ENCODE results near the gene GRID1. TPM values are rescaled to one million over a fixed set of nuclear protein-coding genes. Genes with fewer than 3 reads are reported as not detected.

Gene GRID1
- total RNA-seq, 1 experiment from 2014 or later = 0.37 TPM

- POLR2A ChIA-PET = no interaction called here
- CTCF ChIA-PET = interaction anchor here (0.7 kb wide), 1 partner anchor 75 kb away, joined by 3 read pairs; no protein-coding TSS in a partner anchor
- TF ChIP-seq ELF4 (CRISPR knock-in tag; IDR thresholded peaks at IDR 0.05; ENCODE audit: low read depth) (no peak), NR1H2 (CRISPR knock-in tag; IDR thresholded peaks at IDR 0.05) (no peak)
These were observed 295.4 kb downstream of the GRID1 start for GRCh38 chr10:86071145-86071544.

GRCh38 chr10:86070278-86070677 is 296.3 kb downstream of the GRID1 start:
- Mint-ChIP-seq H3K27me3 (ENCODE audit: low read depth) (no peaks in the 10 kb centered on the region), H3K27ac (no peak overlapping the region), H3K4me3 (no peak overlapping the region), H3K4me1 (no peaks in the 10 kb centered on the region), H3K36me3 (no peaks in the 10 kb centered on the region), H3K9me3 (no peaks in the 10 kb centered on the region)
- ChIA-PET POLR2A (no interaction called here), CTCF (interaction anchor here (1.0 kb wide), 1 partner anchor 75 kb away, joined by 3 read pairs; no protein-coding TSS in a partner anchor)
- no peak for DNase-seq (ENCODE audit: low spot score)
- ATAC-seq = no peak
- TF ChIP-seq, protein P1, sequence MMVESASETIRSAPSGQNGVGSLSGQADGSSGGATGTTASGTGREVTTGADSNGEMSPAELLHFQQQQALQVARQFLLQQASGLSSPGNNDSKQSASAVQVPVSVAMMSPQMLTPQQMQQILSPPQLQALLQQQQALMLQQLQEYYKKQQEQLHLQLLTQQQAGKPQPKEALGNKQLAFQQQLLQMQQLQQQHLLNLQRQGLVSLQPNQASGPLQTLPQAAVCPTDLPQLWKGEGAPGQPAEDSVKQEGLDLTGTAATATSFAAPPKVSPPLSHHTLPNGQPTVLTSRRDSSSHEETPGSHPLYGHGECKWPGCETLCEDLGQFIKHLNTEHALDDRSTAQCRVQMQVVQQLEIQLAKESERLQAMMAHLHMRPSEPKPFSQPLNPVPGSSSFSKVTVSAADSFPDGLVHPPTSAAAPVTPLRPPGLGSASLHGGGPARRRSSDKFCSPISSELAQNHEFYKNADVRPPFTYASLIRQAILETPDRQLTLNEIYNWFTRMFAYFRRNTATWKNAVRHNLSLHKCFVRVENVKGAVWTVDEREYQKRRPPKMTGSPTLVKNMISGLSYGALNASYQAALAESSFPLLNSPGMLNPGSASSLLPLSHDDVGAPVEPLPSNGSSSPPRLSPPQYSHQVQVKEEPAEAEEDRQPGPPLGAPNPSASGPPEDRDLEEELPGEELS (CRISPR knock-in tag; IDR thresholded peaks at IDR 0.05) = no peak
- no peak for TF ChIP-seq ETV6 (CRISPR knock-in tag; IDR thresholded peaks at IDR 0.05)

More at GRCh38 chr10:86071145-86071544, 295.4 kb downstream of the GRID1 start:
- DNase-seq (ENCODE audit: low spot score) (no peak), ATAC-seq (no peak)
- H3K9me3 Mint-ChIP-seq = peaks cover 1% of the 10 kb centered on the region
- no peaks in the 10 kb centered on the region for H3K27me3 Mint-ChIP-seq (ENCODE audit: low read depth)
- no peak overlapping the region for H3K4me3 Mint-ChIP-seq
- H3K4me1 Mint-ChIP-seq = no peaks in the 10 kb centered on the region
- H3K27ac Mint-ChIP-seq = no peak overlapping the region
- H3K36me3 Mint-ChIP-seq = no peaks in the 10 kb centered on the region

- CTCF ChIA-PET = interaction anchor here (1.0 kb wide), 1 partner anchor 10 kb away, joined by 3 read pairs; no protein-coding TSS in a partner anchor
- POLR2A ChIA-PET = no interaction called here
- H3K4me1 Mint-ChIP-seq = no peaks in the 10 kb centered on the region
- H3K4me3 Mint-ChIP-seq = no peak overlapping the region
- H3K9me3 Mint-ChIP-seq = no peaks in the 10 kb centered on the region
- no peaks in the 10 kb centered on the region for H3K36me3 Mint-ChIP-seq
- ATAC-seq (no peak), DNase-seq (ENCODE audit: low spot score) (no peak)
- no peaks in the 10 kb centered on the region for H3K27me3 Mint-ChIP-seq (ENCODE audit: low read depth)
- TF ChIP-seq ZNF425 (CRISPR knock-in tag; conservative IDR thresholded peaks at IDR 0.05) (no peak), ZNF138 (CRISPR knock-in tag; conservative IDR thresholded peaks at IDR 0.05) (no peak), IRF2 (CRISPR knock-in tag; IDR thresholded peaks at IDR 0.05; ENCODE audit: borderline replicate concordance, low read depth) (no peak), EMX1 (CRISPR knock-in tag; IDR thresholded peaks at IDR 0.05) (no peak), ZMAT4 (CRISPR knock-in tag; IDR thresholded peaks at IDR 0.05) (no peak), RELA (CRISPR knock-in tag; IDR thresholded peaks at IDR 0.05; ENCODE audit: borderline replicate concordance) (no peak), CREM (CRISPR knock-in tag; IDR thresholded peaks at IDR 0.05) (no peak), TCF7 (CRISPR knock-in tag; IDR thresholded peaks at IDR 0.05; ENCODE audit: low read depth) (no peak), FOXJ3 (CRISPR knock-in tag; IDR thresholded peaks at IDR 0.05; ENCODE audit: borderline replicate concordance) (no peak), E2F5 (CRISPR knock-in tag; IDR thresholded peaks at IDR 0.05) (no peak), HMGA2 (CRISPR knock-in tag; IDR thresholded peaks at IDR 0.05) (no peak), ZBTB21 (CRISPR knock-in tag; IDR thresholded peaks at IDR 0.05; ENCODE audit: borderline replicate concordance) (no peak)
- TF ChIP-seq, protein P2, sequence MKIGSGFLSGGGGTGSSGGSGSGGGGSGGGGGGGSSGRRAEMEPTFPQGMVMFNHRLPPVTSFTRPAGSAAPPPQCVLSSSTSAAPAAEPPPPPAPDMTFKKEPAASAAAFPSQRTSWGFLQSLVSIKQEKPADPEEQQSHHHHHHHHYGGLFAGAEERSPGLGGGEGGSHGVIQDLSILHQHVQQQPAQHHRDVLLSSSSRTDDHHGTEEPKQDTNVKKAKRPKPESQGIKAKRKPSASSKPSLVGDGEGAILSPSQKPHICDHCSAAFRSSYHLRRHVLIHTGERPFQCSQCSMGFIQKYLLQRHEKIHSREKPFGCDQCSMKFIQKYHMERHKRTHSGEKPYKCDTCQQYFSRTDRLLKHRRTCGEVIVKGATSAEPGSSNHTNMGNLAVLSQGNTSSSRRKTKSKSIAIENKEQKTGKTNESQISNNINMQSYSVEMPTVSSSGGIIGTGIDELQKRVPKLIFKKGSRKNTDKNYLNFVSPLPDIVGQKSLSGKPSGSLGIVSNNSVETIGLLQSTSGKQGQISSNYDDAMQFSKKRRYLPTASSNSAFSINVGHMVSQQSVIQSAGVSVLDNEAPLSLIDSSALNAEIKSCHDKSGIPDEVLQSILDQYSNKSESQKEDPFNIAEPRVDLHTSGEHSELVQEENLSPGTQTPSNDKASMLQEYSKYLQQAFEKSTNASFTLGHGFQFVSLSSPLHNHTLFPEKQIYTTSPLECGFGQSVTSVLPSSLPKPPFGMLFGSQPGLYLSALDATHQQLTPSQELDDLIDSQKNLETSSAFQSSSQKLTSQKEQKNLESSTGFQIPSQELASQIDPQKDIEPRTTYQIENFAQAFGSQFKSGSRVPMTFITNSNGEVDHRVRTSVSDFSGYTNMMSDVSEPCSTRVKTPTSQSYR (CRISPR knock-in tag; IDR thresholded peaks at IDR 0.05) = no peak
- H3K27ac Mint-ChIP-seq = no peak overlapping the region
These were observed 298.2 kb downstream of the GRID1 start for GRCh38 chr10:86068231-86069054.

All from WTC11 (cell line).